Ovary (tissue), 3 donors: ENCODE results near the gene MCM9.

Experiments
- CTCF ChIP-seq, 3 donors: fragments of 450-650 bp in 2 of 3; fragments of 200-600 bp in 1 of 3; IDR thresholded peaks; one replicate each; pipeline versions ENCODE4 v1.5.1 to v1.8.0; 2016 to 2022; ENCODE audit warnings: antibody characterized with exemption in 3 of 3, mild to moderate bottlenecking in 1 of 3
- POLR2A ChIP-seq: fragments of 450-650 bp; IDR thresholded peaks from one replicate; pipeline ENCODE4 v1.6.1; 2017; ENCODE audit warnings: antibody characterized with exemption, mild to moderate bottlenecking, moderate library complexity
- donor health status: DM: no; HTN: no; CAD: no.

GRCh38 chr6:118897386-118897785 is 37.6 kb downstream of the MCM9 start:
- TF ChIP-seq POLR2A (no peak), CTCF (IDR thresholded peaks at IDR 0.05) (no peak)
